ENCODE data around the gene RAPGEF6. TPM values are rescaled to one million over a fixed set of nuclear protein-coding genes. Genes with fewer than 3 reads are reported as not detected.
A peak's percentile ranks its signal among the peaks of the same experiment; 100 is the strongest.

The RAPGEF6 gene
- total RNA-seq, 4 donors from 2014 or later, result 16.7 to 104 (median 22.6) TPM

DNA sequence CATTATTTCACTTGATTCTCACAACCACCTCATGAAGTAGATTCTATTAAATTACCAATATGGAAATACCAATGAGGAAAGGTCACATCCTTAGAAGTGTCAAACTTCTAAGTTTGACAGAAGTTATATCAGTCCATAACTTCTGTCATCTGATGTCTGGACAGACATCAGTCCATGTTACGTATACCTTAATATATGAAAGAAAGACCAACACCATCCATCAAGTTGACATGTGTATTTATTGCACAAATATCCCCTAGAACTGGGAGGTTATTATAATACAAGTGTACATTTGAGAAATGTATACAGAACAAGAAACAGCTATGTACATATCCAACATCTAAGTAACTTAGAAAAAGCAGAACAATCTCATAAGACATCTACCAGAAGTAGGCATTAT, 6.5 kb upstream of the RAPGEF6 start:
- H3K9me3 ChIP-seq, result no peaks in the 10 kb centered on the region
- no peak for TF ChIP-seq POLR2A (IDR thresholded peaks at IDR 0.05)
- TF ChIP-seq, protein P1, sequence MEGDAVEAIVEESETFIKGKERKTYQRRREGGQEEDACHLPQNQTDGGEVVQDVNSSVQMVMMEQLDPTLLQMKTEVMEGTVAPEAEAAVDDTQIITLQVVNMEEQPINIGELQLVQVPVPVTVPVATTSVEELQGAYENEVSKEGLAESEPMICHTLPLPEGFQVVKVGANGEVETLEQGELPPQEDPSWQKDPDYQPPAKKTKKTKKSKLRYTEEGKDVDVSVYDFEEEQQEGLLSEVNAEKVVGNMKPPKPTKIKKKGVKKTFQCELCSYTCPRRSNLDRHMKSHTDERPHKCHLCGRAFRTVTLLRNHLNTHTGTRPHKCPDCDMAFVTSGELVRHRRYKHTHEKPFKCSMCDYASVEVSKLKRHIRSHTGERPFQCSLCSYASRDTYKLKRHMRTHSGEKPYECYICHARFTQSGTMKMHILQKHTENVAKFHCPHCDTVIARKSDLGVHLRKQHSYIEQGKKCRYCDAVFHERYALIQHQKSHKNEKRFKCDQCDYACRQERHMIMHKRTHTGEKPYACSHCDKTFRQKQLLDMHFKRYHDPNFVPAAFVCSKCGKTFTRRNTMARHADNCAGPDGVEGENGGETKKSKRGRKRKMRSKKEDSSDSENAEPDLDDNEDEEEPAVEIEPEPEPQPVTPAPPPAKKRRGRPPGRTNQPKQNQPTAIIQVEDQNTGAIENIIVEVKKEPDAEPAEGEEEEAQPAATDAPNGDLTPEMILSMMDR (IDR thresholded peaks at IDR 0.05), result no peak
- H3K4me3 ChIP-seq, result no peak overlapping the region
- peaks cover 0 to 35% (median 0%) of the 10 kb centered on the region in 3 donors for H3K36me3 ChIP-seq
- peaks cover 0 to 5% (median under 1%) of the 10 kb centered on the region in 4 donors for H3K4me1 ChIP-seq
- DNase-seq, result no peak
- no peaks in the 10 kb centered on the region for H3K27me3 ChIP-seq
- H3K27ac ChIP-seq, result no peak overlapping the region

DNA sequence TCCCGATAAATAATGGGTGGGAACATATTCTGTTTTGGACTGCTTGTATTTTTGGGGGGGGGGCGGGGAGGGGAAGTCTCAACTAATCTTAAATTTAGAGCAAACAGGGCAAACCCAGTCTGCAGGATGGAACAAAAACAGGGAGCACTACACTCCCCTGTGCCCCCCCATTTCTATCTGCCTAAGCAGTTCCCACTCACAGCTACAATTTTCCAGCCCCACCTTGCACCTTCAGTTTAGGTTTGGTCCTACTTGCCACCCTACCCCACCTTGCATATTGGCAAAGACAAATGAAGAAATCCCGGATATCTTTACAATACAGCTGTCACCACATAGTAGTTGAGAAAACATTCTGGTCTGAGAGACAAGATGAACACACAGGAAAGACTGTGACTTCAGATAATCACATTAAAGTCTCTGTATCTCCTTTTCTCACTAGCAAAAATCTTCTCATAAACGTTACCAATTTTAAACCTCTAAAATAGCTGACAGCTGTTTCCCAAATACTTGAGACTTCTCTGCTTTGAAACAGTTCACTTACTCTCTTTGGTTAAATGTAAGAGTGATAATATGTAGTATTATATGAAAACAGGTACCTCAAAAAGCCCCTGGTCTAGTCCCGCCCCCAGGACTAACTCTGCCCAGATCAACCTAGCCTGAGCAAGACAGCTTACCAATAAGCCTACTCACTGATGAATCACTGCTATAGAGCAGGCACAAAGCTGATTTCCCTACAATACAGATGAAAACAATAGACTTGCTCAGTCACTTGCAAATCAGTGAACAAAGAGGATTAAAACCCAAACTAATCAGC, 5.2 kb upstream of the RAPGEF6 start:
- peaks cover 0 to 24% (median 0%) of the 10 kb centered on the region in 3 donors for H3K36me3 ChIP-seq
- TF ChIP-seq, protein P1 (IDR thresholded peaks at IDR 0.05), result no peak
- TF ChIP-seq POLR2A (IDR thresholded peaks at IDR 0.05), result no peak
- no peak overlapping the region for H3K27ac ChIP-seq
- no peaks in the 10 kb centered on the region for H3K27me3 ChIP-seq
- H3K4me1 ChIP-seq, result peaks cover 0 to 10% (median 3%) of the 10 kb centered on the region in 4 donors
- H3K9me3 ChIP-seq, result no peaks in the 10 kb centered on the region
- no peak for DNase-seq
- H3K4me3 ChIP-seq, result no peak overlapping the region

DNA sequence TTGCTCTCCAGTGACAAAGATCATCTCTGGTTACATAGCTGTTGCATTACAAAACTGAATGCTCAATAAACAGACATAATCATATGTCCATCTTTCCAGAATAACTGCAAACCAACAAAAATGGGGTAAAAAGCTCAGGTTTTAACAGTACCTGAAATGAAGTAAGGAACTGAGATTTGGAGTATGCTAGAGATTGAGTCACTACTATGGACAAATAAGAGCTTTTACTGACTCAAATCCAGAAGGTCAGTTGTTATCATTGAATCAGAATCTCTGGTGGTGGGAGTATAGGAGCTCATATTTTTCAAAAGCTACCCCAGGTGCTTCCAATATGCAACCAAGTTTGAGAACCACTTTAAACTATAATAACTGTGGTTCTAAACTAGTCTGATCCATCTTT, 4.1 kb upstream of the RAPGEF6 start:
- TF ChIP-seq POLR2A (IDR thresholded peaks at IDR 0.05), result no peak
- TF ChIP-seq, protein P1 (IDR thresholded peaks at IDR 0.05), result no peak
- Histone ChIP-seq H3K4me3 (no peak overlapping the region), H3K4me1 (peaks cover 0 to 7% (median 3%) of the 10 kb centered on the region in 4 donors), H3K27me3 (no peaks in the 10 kb centered on the region), H3K36me3 (peaks cover 0 to 13% (median 0%) of the 10 kb centered on the region in 3 donors), H3K27ac (no peak overlapping the region), H3K9me3 (no peaks in the 10 kb centered on the region)
- no peak for DNase-seq

DNA sequence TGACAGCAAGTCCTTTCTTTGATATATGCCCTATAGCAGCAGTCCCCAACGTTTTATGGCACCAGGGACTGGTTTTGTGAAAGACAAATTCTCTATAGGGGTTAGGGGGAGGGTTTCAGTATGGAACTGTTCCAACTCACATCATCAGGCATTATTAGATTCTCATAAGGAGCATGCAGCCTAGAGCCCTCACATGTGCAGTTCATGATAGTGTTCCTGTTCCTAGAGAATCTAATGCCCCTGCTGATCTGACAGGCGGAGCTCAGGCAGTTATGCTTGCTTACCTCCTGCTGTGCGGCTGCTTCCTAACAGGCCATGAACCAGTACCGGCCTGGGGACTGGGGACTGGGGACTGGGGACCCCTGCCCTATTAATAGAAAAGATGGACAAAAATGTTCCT, 2.7 kb upstream of the RAPGEF6 start:
- Histone ChIP-seq H3K27me3 (no peaks in the 10 kb centered on the region), H3K9me3 (no peaks in the 10 kb centered on the region), H3K36me3 (no peaks in the 10 kb centered on the region), H3K4me1 (peaks cover 0 to 21% (median 5%) of the 10 kb centered on the region in 4 donors), H3K4me3 (no peak overlapping the region), H3K27ac (no peak overlapping the region)
- no peak for DNase-seq
- TF ChIP-seq POLR2A (IDR thresholded peaks at IDR 0.05), result no peak
- TF ChIP-seq, protein P1 (IDR thresholded peaks at IDR 0.05), result no peak

DNA sequence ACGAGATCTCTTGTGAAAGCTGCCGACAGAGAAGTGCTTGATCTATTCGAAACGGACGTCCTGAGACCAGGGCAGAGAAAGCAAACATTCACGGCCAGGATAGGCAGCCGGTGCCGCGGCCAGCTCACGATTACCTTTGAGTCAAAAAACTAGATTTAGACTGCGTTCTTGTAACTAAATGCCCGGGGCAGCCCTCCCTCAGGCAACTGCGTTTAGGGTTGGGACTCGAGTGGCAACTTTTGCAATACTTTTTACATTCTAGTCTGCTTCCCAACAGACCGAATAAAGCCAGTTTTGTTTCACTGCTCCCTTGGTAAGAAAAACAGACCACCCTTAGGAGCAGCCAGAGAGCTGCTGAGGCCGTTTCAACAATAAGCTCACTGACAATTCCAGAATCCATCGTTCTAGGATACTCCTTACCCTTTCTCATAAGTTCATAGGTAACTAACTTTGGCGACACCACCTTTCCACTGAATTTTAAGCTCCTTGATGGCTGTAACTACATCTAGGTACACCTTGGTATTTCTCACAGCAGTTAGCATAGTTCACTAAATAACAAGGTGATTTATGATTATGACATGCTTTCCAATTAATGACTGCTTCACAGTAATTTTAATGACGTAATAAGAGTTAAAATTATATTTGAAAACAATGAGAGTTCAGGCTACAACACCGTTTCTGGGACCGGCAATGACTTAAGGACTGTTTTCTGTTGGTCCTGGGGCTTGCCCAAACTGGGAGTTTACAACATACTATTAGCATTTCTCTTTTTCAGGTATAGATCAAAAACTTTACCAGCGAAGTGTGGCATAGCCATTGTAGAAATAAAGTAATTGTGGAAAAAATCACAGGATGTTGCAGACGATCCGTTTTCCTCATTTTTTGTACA, 899 bp upstream of the RAPGEF6 start:
- Histone ChIP-seq H3K9me3 (no peaks in the 10 kb centered on the region), H3K4me1 (peaks cover 0 to 31% (median 6%) of the 10 kb centered on the region in 4 donors), H3K4me3 (peak overlapping the region; percentile 49 to 75 (median 60)), H3K27me3 (no peaks in the 10 kb centered on the region), H3K27ac (peak overlapping the region; percentile 87 to 99 (median 96)), H3K36me3 (no peaks in the 10 kb centered on the region)
- no peak for DNase-seq
- TF ChIP-seq, protein P1 (IDR thresholded peaks at IDR 0.05), result no peak
- no peak for TF ChIP-seq POLR2A (IDR thresholded peaks at IDR 0.05)
